Bone marrow (tissue), 2 donors: ENCODE measurements around the gene KRT36.

ENCODE experiments used
- DNase-seq, 2 donors: peaks; one replicate each; lab custom pipeline; 2025; lab: John Stamatoyannopoulos, UW

The KRT36 gene

DNA sequence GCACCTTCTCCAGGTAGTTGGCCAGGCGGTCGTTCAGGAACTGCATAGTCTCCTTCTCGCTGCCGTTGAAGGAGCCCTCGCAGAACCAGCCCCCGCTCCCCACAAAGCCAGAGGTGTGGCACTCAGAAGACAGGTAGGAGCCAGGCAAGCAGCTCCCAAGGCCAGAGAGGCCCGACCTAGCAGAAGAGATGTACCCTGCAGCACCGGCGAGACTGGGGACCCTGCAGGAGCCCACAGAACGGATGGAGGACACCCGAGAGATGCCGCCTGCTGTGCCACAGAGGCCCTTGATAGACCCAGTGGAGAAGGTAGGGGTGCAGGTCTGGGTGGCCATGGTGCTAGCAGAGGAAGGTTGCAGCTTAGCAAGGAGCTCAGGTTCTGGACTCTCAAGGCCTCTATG is at the start of gene KRT36:
Gene KRT36, minus strand, starts transcription at position 380 of the 400 bp plus-strand sequence. Its CDS starts 46 bp downstream, at position 334.
- no peak for DNase-seq

GRCh38 chr17:41539071-41539492 is 49.4 kb upstream of the KRT36 start:
- DNase-seq = no peak

GRCh38 chr17:41538565-41538991 is 48.9 kb upstream of the KRT36 start:
- DNase-seq = no peak

- no peak for DNase-seq
These were observed 48.3 kb upstream of the KRT36 start for GRCh38 chr17:41537990-41538389.

DNA sequence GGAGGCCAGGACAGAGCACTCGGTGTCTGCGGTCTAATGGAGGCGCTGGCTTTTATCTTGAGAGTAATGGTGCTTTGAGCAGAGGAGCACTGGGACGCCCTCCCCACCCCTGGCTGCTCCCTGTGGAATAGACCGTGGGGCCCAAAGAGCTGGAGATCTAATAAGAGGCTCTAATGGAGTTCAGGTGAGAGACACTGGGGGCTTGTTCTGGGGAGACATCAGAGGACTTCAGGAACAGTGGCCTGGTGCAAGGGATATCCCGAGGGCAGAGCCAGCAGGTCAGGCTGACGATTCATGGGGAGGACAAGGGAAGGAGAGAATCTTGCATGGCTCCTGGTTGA is 47.9 kb upstream of the KRT36 start:
- no peak for DNase-seq

DNA sequence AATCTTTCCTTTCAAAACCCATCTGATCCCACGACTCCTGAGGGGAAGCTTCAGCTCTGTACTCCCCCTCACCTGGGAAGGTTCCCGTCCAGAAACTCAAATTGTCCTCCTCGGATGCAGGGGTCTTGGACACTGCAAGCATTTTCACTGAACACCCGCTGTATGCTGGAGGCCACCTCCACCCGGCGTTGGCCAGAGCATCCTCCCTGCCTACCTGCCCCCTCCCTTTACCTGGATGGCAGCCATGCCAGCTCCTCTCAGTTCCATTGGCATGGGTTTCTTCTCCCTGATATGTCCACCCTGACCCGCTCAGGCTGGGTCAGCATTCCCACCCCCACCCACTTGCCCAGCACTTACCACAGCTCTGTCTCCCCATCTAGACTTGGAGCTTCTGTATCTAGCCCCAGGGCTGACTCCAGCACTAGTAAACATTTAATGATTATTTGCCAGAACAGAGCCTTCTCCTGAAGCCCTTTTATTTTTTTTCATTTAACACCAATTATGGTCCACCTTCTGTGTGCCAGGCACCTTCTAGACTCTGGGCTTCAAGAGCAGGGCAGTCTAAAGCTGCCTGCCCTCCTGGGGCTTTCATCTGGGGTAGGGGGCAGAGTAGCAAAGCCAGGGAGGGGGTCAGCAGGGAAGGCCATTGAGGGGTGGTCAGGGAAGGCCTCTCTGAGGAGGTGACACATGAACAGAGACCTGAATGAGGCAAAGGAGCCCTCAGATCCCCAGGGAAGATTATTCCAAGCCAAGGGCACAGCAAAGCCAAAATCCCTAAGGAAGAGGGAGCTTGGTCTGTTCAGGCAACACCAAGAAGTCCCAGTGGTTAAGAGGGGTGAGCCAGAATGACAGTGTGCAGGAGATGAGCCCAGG is 47.3 kb upstream of the KRT36 start:
- DNase-seq = no peak

DNA sequence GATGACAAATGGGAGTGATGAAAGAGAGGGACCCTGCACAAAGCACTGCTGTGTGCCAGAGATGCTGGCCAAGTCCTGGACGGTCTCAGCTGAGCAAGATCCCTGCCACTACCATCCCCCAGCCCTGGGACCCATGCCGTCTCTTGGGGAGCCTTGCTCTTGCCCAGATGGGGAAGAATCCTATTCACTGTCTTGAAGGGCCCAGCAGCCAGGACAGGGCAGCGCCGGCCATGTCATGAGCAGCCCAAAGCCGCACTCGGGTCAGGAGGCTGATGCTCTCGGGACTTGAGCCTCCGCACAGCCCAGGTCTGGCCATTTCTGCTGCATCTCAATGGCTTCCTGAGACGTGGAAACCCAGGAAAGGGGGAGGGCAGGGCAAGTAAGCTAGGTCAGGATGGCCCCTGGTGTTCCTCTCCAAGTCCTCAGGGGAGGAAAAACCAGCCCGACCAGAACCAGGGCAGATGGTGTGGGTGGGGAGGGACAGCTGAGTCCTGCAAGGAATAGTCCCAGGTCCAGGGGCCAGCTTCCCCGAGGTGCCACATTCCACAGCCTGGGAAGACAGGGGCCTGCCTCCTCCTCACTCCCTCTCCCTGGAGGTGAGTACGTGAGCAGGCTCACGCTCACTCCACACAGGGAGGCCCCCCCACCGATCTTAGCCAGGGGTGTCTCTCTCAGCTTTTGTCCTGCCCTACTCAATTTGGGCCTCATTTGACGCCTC is 46.2 kb upstream of the KRT36 start:
- DNase-seq = no peak

GRCh38 chr17:41534899-41535546 is 45.3 kb upstream of the KRT36 start:
- DNase-seq = no peak

DNA sequence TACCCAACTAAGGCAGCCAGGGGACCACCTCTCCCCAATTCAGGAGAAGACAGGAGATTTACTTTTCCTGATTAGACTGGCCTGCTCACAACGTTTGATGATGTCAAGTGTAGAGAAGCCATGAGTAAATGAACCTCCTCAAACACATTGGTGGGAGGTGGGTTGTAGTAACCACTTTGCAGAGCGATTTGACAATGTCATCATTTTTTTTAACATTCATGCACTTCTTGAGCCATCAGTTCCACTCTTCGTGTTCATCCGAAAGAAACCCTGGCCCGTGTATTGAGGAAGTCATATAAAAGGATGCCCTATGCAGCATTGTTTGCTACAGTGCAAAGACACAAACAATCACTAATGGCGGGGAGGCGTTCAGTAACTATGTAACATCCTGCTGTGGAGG is 43.9 kb upstream of the KRT36 start:
- DNase-seq = no peak

- no peak for DNase-seq
These were observed 43.3 kb upstream of the KRT36 start for GRCh38 chr17:41532947-41533570.

- no peak for DNase-seq
These were observed 42.3 kb upstream of the KRT36 start for GRCh38 chr17:41531993-41532392.

GRCh38 chr17:41530062-41531048 is 40.6 kb upstream of the KRT36 start:
- DNase-seq = no peak

GRCh38 chr17:41529491-41529915 is 39.8 kb upstream of the KRT36 start:
- no peak for DNase-seq

DNA sequence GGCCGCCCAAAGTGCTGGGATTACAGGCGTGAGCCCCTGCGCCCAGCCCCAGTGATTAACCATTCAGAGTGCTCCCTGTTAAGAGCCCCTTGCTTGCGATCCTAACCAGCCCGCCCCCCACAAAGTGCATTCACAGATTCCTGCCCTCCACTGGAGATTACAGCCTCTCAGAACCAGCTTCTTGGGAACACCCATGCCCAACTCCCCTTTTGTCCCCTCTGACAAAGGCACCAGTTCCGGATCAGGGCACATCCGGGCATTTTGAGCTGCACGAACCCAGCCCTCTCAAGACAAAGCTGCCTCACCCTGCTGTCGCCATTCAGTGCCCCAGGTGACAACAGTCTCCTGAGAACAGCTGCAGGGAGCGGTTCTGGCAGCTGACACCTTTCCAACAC is 39.2 kb upstream of the KRT36 start:
- DNase-seq = no peak

DNA sequence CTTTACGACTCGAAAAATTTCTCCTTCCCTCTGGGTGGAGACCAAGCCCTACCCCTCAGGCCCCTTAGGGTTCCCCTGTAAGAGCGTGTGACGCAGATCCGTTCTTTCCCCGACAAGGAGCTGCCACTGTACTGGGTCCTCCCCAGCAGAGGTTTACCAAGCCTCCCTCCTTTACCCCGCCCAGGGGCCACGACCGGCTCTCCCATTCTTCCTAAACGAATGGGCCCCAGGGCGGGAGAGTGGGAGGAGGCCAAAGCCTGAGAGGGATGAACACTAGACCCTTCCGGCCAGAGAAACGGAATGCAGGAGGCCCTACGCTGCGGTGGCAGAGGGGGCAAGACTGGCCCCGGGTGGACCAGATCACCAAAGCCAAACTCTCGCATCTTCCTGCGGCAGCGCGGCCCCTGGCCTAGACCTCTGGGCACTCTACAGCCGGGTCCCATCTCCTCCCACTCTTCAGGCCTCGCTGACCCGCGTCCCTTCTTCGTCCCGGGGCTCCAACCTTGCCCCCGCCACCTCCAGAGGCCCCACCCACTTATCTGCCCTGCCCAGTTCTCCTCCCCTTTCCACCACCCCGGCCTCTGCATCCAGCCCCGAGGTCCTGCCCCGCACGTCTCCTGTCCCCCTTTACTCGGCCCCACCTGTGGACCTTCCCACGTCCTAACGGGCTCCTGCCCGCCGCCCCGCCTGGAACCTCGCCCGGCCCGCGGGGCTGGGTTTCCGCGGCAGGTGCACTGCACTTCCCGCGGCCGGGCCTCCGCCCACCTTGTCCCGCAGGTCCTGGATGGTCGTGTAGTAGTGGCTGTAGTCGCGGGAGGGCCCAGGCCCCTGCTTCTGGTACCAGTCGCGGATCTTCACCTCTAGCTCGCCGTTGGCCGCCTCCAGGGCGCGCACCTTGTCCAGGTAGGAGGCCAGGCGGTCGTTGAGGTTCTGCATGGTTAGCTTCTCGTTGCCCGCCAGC is 37.6 kb upstream of the KRT36 start:
- DNase-seq = no peak

- DNase-seq = no peak
These were observed 34.6 kb upstream of the KRT36 start for GRCh38 chr17:41524261-41524660.

DNA sequence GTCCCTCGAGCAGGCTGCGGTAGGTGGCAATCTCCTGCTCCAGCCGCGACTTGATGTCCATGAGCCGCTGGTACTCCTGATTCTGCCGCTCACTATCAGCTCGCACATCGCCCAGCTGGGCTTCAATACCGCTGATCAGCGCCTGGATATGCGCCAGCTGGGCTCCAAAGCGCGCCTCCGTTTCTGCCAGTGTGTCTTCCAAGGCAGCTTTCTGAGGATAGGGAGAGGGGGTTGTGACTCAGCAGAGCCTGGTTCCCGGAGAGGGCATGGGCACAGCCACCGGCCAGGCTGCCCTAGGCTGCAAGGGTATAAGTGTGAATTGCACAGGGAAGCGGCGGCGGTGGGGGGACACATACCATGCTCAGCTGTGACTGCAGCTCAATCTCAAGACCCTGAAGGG is 34.1 kb upstream of the KRT36 start:
- DNase-seq = no peak

GRCh38 chr17:41523225-41523593 is 33.5 kb upstream of the KRT36 start:
- no peak for DNase-seq

DNA sequence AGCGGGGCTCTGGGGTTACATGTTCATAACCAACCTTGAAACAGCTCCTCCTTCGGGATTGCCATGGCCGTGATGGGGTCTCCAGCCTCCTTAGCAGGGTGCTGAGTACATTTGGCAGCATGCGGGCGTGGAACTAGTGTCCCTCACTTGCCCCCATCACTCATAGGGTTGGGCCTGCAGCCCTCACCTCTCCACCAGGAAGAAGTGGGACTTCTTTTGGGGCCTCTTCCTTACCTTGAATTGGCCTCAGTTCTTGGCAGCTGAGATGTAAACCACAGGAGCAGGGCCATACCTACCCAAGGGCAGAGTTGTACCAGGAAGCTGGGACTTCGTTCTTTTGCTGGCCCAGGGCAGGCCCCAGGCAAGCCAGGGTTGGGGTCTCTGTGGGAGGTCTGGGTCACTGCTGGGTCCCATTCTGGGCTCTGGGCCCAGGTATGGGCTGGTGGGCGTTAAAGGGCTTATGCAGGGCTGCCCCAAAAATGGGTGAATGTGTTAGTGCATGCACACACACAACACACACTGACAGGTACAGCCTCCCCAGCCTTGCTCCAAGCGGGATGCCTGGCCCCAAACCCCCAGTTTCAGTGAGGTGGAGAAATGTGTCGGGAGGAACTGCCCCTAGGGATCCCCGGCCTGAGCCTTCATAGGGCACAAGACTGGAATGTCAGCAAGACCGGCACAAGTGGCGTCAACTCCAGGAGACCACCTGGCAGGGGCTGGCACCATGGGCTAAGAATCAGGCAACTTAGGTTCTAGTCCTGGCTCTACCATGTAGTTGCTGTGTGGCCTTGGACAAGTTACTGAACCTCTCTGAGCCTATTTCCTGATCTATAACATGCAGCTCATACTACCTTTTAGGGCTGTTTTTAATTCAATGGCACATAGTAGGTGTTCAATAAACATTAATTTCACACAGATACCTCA is 32.9 kb upstream of the KRT36 start:
- DNase-seq = no peak
